ENCODE measurements around the gene CCNY. TPM values are rescaled to one million over a fixed set of nuclear protein-coding genes. Genes with fewer than 3 reads are reported as not detected.

Gene CCNY
- total RNA-seq = 28.2 and 33.7 TPM in 2 replicates

DNA sequence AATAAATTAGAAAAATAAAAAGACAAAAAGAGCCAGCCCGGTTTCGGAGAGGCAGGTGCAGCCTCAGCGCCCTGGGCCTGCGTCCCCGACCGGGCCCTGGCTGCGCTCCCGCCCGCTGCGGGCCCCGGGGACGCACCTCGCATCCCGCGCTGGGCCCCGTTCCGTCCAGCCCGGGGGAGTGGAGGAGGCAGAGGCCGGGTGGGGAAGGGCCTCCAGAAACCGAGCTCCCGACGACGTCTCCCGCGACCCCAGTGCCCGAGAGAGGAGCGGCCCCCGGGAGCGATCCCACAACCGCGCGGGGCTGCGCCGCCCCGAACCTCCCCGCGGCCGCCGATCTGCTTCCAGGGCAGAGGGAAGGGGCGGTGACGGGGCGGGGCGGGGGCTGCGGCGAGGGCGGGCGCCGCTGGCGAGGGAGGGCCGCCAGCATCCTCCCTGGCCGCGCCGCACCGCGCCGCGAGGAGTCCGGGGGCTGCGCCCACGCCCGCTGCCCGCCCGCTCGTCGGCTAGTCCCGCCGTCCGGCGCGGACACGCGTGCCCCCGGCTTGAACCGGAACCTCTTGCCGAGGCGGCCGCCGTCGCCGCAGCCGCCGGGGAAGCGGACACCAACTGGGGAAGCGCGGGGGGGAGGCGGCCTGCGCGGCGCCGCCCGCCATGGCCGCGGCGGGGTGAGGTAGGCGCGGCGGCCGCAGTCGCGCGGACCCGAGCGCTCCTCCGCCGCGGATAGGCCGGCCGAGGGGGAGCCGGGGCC is at the start of gene CCNY:
TSS of gene CCNY (plus strand) at position 426 of the 748 bp plus-strand sequence. CDS start 545 bp downstream, outside the sequence.

DNA sequence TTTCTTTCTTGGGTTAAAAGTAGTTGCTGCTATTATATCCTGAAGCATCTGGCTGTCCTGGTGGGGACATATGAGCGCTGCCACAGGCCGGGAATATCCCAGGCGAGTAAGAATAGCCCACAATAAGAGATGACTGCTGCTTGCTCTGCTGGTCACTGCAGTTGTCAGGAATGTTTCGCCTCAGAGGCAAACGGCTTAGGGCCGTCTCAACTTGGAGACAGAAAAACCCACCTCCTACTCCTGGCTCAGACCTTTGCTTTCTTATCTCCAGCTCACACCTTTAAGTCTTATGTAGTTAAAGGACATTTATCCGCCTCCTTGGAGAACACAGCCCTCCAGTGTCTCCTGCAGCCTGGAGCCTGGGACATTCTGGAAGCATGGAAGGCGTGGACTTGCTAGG is 268.9 kb downstream of the CCNY start, which contains the start of gene GJD4:
TSS of gene GJD4 (plus strand) at position 151 of the 400 bp plus-strand sequence. CDS start at position 378, 227 bp downstream.

Other genes with a start within 250 kb of the CCNY start
- 14.2 and 18.4 TPM in 2 replicates for gene CUL2, start 246.2 kb upstream of the CCNY start, total RNA-seq
- gene CREM, start 209.7 kb upstream of the CCNY start, total RNA-seq = 19.5 and 27.7 TPM in 2 replicates

Data from mesangial cell (primary cell).